Stimulated activated CD4-positive, alpha-beta T cell treated with anti-CD3 and anti-CD28 coated beads, Interleukin-1b, Interleukin-23, amount 100 ng/mL, for 24 hours (primary cell): ENCODE data around the gene RRBP1.

Experiments used
- DNase-seq, 4 experiments: peaks; one replicate each; pipeline ENCODE4 v3.0.0-alpha.2; 2020; ENCODE audit warnings: low read depth in 4 of 4, low spot score in 1 of 4

Gene RRBP1

DNA sequence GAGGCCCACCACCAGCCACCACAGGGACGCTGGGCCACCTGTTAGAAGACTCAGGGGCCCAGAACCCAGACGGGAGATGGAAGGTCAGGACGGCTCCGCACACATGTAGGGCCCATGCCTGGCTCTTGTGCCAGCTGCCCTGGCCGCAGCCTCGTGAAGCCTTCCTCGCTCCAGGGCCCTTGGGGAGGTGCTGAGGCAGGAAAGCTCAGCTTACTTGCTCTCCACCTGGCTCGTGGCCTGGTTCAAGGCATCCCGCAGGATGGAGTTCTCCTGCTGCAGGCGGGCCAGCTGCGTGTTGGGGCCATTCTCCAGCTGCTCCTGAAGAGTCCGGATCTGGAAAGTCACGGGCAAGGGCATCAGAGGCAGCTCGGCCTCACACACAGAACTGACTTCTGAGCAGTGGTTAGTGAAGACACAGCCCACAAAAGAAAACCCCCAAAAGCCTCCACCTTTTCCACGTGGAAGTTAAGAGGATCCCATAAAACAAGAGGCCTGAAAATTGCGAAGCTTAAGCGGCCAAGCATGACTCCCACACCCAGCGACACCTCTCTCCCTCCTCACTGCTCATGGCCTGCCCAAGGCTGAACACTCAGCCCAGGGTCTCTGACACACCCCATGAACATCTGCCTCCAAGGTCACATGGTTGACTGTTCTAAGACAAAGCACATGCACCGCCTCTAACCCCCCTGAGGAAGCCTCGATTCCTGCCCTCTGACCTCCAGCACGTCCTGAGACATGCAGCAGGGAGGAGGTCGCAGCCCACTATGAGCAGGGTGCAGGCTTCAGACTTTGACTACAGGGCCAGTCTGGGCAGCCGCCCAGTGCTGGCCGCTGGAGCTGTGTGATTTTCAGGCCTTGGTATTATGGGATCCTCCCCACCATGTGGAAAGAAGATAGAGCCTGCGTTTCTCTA is 46.5 kb downstream of the RRBP1 start:
- no peak for DNase-seq

GRCh38 chr20:17634661-17635331 is 47.2 kb downstream of the RRBP1 start:
- DNase-seq, result no peak

DNA sequence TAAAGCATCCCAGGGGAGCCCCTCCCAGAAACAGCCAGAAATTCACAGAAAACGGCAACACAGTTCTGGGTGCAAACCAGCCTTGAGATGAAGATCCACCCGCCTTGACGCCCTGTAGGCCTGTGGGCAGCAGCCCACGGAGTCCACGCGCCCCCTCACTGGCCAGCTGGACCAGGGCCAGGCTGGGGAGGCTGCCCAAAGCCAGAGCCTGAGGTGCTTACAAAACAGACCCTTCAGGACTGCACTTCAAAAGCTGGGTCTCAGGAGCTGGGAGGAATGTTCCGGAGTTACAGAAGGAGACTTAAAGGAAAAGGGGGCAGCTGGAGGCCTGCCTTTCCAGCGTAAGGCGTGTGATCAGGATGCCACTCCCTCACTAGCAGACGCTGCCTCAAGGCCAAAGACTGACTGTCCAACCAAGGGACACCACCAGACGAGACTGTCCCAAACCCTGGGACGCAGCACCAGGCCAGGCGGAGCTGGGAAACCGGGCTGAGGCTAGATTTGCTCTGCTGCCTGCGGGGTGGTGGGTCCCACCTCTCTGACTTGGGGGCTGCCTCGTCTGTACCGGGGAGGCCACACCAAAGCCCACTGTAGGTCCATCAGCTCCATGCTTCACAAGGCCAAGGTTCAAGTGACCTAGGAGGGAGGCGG is 48.1 kb downstream of the RRBP1 start:
- no peak for DNase-seq

GRCh38 chr20:17633221-17633849 is 48.7 kb downstream of the RRBP1 start:
- no peak for DNase-seq

GRCh38 chr20:17631576-17632319 is 50.3 kb downstream of the RRBP1 start:
- DNase-seq, result no peak

DNA sequence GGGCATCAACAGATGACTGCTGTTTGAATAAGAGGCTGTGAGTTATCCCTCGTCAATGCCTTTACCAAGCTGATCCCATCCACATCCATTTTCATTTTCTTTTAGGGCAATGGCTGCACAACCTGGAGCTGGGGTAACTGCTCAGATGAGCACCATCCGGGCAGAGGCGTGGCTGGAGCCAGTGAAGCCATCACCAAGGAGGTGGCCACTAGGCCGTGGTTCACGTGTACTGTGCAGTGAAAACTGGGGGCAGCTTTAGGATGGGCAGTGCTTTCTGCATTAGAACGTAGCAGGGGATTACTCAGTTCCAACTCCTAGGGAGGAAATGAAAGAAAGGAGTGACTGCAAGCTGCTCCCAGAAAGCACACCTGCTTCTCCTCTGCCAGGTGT is 51.2 kb downstream of the RRBP1 start:
- DNase-seq, result no peak

DNA sequence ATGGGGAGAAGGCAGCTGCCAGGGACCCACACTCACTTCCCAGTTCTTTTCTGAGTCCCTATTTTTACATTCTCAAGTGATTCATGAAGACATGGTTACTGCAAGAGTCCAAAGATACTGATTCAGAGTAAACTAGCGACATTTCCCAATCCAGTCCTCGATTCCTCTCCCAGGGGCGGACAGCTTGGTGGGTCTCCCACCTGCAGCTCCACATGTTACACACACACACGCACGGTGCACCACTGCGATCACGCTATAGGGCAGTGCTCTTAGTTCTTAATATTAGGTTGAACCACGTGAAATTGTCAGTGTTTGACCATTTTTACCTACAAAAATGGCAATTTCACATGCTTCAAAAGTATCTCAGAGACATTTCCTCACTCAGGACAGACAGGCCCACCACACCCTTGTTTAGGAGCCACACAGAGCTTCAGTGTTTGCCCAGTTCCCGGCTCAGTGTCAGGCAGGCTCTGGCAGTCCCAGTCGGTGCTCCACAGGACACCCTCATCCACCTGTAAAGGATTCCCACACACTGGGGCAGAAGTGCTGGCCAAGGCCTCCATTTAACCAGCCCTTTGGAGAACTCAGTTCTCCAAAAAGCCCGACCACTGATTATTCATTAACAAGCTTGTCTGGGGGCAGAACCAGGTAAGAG is 51.8 kb downstream of the RRBP1 start:
- DNase-seq, result no peak

GRCh38 chr20:17629678-17630089 is 52.4 kb downstream of the RRBP1 start:
- no peak for DNase-seq

DNA sequence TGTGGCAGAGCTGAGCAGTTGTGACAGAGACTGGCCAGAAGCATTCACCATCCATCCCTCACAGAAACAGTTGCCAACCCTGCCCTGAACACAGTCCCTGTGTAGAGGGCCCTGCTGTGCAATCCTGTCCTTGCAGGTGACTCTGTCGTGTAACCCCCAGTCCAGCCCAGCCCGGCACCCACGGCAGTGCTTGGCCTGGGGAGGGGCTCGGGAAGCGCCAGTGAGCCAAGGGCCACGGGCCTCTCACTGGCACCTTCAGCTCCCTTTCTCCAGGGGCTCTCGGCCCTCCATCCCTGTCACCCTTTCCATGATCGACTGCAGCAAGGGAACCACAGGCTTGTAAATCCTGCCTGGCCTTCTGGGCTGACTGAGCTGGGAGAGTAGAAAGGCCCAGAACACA is 53.0 kb downstream of the RRBP1 start:
- DNase-seq, result no peak

GRCh38 chr20:17628101-17628841 is 53.8 kb downstream of the RRBP1 start:
- DNase-seq, result no peak

GRCh38 chr20:17627101-17627955 is 54.7 kb downstream of the RRBP1 start:
- no peak for DNase-seq

- no peak for DNase-seq
Measured at GRCh38 chr20:17626217-17627007, 55.6 kb downstream of the RRBP1 start.

DNA sequence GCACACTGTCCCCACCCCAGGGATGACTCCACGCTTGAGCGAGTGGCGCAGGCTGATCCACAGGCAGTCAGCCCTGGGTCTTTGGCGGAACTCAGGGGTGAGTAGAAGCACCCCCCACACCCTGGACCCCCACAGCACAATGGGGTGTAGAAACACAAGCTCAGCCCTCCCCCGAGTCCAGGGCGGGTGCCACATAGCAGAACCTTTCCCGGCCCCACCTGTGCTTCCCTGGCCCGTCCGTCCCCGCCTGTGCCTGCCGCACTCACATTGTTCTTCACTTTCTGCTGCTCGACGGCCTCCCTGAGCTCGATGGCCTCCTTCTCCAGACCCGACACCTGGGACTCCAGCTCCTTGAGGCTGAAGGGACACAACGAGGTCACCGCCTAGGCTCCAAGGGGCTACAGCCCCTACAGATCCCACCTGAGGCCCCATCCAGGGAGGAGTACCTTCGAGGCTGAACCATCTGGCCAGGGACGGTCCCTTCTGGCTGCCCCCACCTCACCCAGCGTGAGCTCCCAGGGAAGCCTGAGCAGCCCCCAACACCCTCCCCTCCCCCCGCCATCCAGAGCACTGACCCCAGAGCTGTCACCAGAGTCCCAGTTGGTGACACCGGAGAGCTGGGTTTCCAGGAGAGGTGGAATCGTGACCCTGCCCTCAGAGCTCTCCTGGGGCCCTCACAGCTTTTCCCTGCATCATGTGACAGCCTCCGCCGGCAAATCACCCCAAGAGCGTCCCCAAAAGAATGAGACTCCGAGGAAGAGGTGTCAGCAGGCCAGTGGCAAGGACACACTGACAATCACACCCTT is 56.6 kb downstream of the RRBP1 start:
- DNase-seq, result no peak

DNA sequence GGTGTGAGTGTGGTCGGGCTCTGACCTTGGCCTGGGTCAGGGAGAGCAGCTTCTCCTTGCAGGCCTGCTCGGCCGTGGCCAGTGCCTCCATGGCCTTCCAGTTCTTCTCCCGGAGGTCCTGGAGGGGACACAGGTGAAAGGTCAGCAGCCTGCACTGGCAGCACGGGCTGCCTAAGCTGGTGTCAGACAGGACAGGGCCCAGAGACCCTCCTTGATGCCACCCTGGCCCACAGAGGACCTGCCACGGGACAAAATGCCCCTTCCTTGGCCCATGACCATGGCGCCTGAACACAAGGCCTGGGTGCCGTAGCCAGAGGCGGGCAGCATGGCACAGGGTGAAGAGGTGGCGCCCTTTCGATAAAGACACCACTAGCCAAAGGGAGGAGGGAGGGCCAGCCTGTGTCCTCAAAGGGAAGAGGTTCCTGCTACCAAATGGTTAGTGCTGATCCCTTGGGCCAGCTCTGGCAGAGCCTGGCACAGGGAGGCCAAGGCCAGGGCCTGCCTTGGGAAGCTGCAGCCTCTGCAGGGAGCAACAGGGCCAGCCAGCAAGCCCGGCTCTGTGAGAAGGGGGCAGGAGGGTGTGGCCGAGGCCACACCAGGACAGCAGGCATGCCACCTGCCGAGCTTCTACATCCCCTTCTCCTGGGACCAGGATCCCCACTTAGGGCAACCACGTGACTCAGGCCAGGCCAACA is 57.3 kb downstream of the RRBP1 start:
- DNase-seq, result no peak

GRCh38 chr20:17624070-17624469 is 58.0 kb downstream of the RRBP1 start:
- DNase-seq, result no peak

GRCh38 chr20:17622851-17623508 is 59.1 kb downstream of the RRBP1 start:
- DNase-seq, result no peak
